GM12878 (cell line): ENCODE results near the gene MCF2L2. TPM values are rescaled to one million over a fixed set of nuclear protein-coding genes. Genes with fewer than 3 reads are reported as not detected.

Source experiments
- ATAC-seq: fragments of 200-7000 bp; cut with Tn5 transposase; 3 replicates; pipeline ENCODE4 v1.9.1; 2020; ENCODE audit warnings: mild to moderate bottlenecking, moderate library complexity
- BruUV-seq: library from RNA; stranded (reverse); fragments of 400-500 nt; replicated peaks from 2 replicates; lab custom pipeline; 2021; lab: Mats Ljungman, UMichigan
- CTCF ChIA-PET: fragments of 300-600 bp; sonication (Branson Sonifier 250); formaldehyde crosslinking; extraction: SDS; loops from one replicate; lab custom pipeline; 2021; ENCODE audit warnings: inconsistent platforms; lab: Yijun Ruan, JAX
- POLR2A ChIA-PET: fragments of 350-600 bp; formaldehyde crosslinking; extraction: SDS; loops from one replicate; lab custom pipeline; 2021; ENCODE audit warnings: inconsistent platforms; lab: Charles Lee
- RAD21 ChIA-PET: fragments of 300-600 bp; sonication (Branson Sonifier 250); formaldehyde crosslinking; loops from one replicate; lab custom pipeline; 2023; ENCODE audit warnings: antibody characterized with exemption; ENCODE audit not compliant: unreplicated experiment; lab: Charles Lee
- SMC1A ChIA-PET: fragments of 300-600 bp; sonication (Branson Sonifier 250); formaldehyde crosslinking; loops from one replicate; lab custom pipeline; 2023; ENCODE audit not compliant: unreplicated experiment, uncharacterized antibody; lab: Charles Lee
- DNase-seq: peaks from one replicate; pipeline ENCODE4 v3.0.0-alpha.2; 2011; ENCODE audit warnings: low read depth, low spot score
- FAIRE-seq: peaks from 3 replicates; lab custom pipeline; 2011; peaks lifted over from hg19 to GRCh38; lab: Jason Lieb, UNC
- H2AFZ ChIP-seq: 2 replicates; pipeline ENCODE4 v1.6.0; 2011; ENCODE audit warnings: low read depth, low read length, control low read depth; ENCODE audit not compliant: control insufficient read depth
- H3K27ac ChIP-seq: 2 replicates; pipeline ENCODE4 v1.5.1; 2011; ENCODE audit warnings: control low read depth; ENCODE audit not compliant: control insufficient read depth, insufficient read depth
- H3K27me3 ChIP-seq, 2 experiments: replicated peaks in 1 of 2; 2 replicates each; pipeline versions ENCODE4 v1.6.0 to v1.6.1; 2011; ENCODE audit warnings: low read length in 1 of 2; ENCODE audit not compliant: control insufficient read depth in 2 of 2, insufficient read depth in 2 of 2
- H3K36me3 ChIP-seq, 2 experiments: 2 replicates each; pipeline ENCODE4 v1.5.1; 2011; ENCODE audit warnings: low read length in 1 of 2; ENCODE audit not compliant: control insufficient read depth in 2 of 2, insufficient read depth in 2 of 2
- H3K4me1 ChIP-seq: 2 replicates; pipeline ENCODE4 v1.6.1; 2011; ENCODE audit warnings: mild to moderate bottlenecking, low read length, moderate library complexity, mixed read lengths; ENCODE audit not compliant: control insufficient read depth, insufficient read depth
- H3K4me2 ChIP-seq: 2 replicates; pipeline ENCODE4 v1.6.0; 2011; ENCODE audit warnings: control low read depth; ENCODE audit not compliant: control insufficient read depth, insufficient read depth
- H3K4me3 ChIP-seq: fragments of 200-600 bp; sonication (generic); 2 replicates; pipeline ENCODE4 v1.5.1; 2016
- H3K79me2 ChIP-seq: 2 replicates; pipeline ENCODE4 v1.6.0; 2011; ENCODE audit warnings: low read length; ENCODE audit not compliant: control insufficient read depth, insufficient read depth
- H3K9ac ChIP-seq: 2 replicates; pipeline ENCODE4 v1.8.0; 2011; ENCODE audit warnings: low read length, control low read depth, mixed read lengths; ENCODE audit not compliant: control insufficient read depth, insufficient read depth
- H3K9me3 ChIP-seq: replicated peaks from 3 replicates; pipeline ENCODE4 v1.5.1; 2011; ENCODE audit warnings: mild to moderate bottlenecking, low read length; ENCODE audit not compliant: control insufficient read depth, insufficient read depth
- H4K20me1 ChIP-seq: 2 replicates; pipeline ENCODE4 v1.6.0; 2011; ENCODE audit not compliant: control insufficient read depth, insufficient read depth
- BCL11A ChIP-seq: IDR thresholded peaks from 2 replicates; pipeline ENCODE4 v1.6.1; 2011; ENCODE audit warnings: low read depth, low read length
- E2F4 ChIP-seq: IDR thresholded peaks from 2 replicates; pipeline ENCODE4 v1.6.1; 2012; ENCODE audit warnings: low read depth, low read length, improper control_type of control experiment
- HCFC1 ChIP-seq: fragments of 150-350 bp; IDR thresholded peaks from 2 replicates; pipeline ENCODE4 v1.6.1; 2014; ENCODE audit warnings: low read length
- IRF3 ChIP-seq: fragments of 450-650 bp; IDR thresholded peaks from 2 replicates; pipeline ENCODE4 v1.6.1; 2014; ENCODE audit warnings: mild to moderate bottlenecking
- MTA2 ChIP-seq: fragments of 450-650 bp; IDR thresholded peaks from 2 replicates; pipeline ENCODE4 v1.6.1; 2016; ENCODE audit warnings: low read depth, mild to moderate bottlenecking, moderate library complexity
- NRF1 ChIP-seq: conservative IDR thresholded peaks from 2 replicates; pipeline ENCODE4 v1.6.1; 2011; ENCODE audit warnings: mild to moderate bottlenecking, low read depth, low read length, improper control_type of control experiment
- RELA ChIP-seq: fragments of 450-650 bp; IDR thresholded peaks from 2 replicates; pipeline ENCODE4 v1.8.0; 2014; ENCODE audit warnings: borderline replicate concordance; ENCODE audit not compliant: partially characterized antibody
- USF2 ChIP-seq: IDR thresholded peaks from 2 replicates; pipeline ENCODE4 v1.6.1; 2011; ENCODE audit warnings: low read depth, low read length, improper control_type of control experiment, borderline replicate concordance
- ZBTB4 ChIP-seq: fragments of 450-650 bp; formaldehyde crosslinking; IDR thresholded peaks from 2 replicates; pipeline ENCODE4 v1.4.0; 2022; ENCODE audit warnings: mild to moderate bottlenecking, moderate library complexity
- WGBS: methylation state at CpG from one replicate; pipeline ENCODE4 v1.1.6; 2016; ENCODE audit warnings: low lambda C conversion rate; ENCODE audit not compliant: insufficient replicate concordance, insufficient coverage; ENCODE audit errors: missing lambda C conversion rate; 5-methylcytosine and 5-hydroxymethylcytosine counted together
- in situ Hi-C: fragments of 300-500 bp; cut with MboI; formaldehyde crosslinking; loops from 9 replicates; pipeline ENCODE4 v1.14.3; 2018; ENCODE audit warnings: mixed read lengths
- intact Hi-C: fragments of 100-400 bp; cut with micrococcal nuclease; formaldehyde crosslinking; loops from one replicate; pipeline ENCODE4 v1.14.2; 2022; ENCODE audit not compliant: unreplicated experiment
- polyA plus RNA-seq, 11 experiments: library from polyadenylated mRNA; depleted of rRNA in 4 of 11; unstranded in 6 of 11; stranded (reverse) in 5 of 11; fragments of >200 nt; fragmentation: Nextera tagmentation in 4 of 11; fragmentation: Illumina TruSeq in 1 of 11; extraction: Ambion mirVana in 4 of 11; extraction: Trizol in 1 of 11; gene quantifications; 1 replicate in 1 of 11; 2 replicates in 10 of 11; pipeline versions ENCODE4 v1.2.1 to v1.2.3, GENCODE V29; 2011 to 2016; ENCODE audit warnings: inconsistent platforms in 2 of 11, missing spikeins in 2 of 11, low read depth in 1 of 11
- total RNA-seq, 4 experiments: library from RNA; depleted of rRNA in 3 of 4; stranded (reverse); fragments of >200 nt in 3 of 4; fragmentation: Illumina TruSeq in 1 of 4; extraction: Trizol in 1 of 4; gene quantifications; 2 replicates each; pipeline versions ENCODE4 v1.2.1 to v1.2.3, GENCODE V29; 2013 to 2021

The MCF2L2 gene
- total and polyA plus RNA-seq, 10 of the 15 experiments (the other 5 are each of a cell fraction or from before 2014, with no cell fraction given): 0.37 to 2.8 (median 1.4) TPM

GRCh38 chr3:183378008-183378407 lies 50.4 kb downstream of the MCF2L2 start:
- 97% methylated on average over 3 of the region's 3 CpGs for WGBS
- ChIA-PET POLR2A (no interaction called here), SMC1A (interaction anchor here (1.1 to 1.8 kb wide), 2 partner anchors 93 to 194 kb away, joined by 4 to 9 read pairs; no protein-coding TSS in a partner anchor), RAD21 (interaction anchor here (1.0 to 1.4 kb wide), 3 partner anchors 8 to 193 kb away, joined by 3 to 4 read pairs (median 4); no protein-coding TSS in a partner anchor), CTCF (interaction anchor here (1.5 to 9.2 kb wide), 2 partner anchors 193 to 253 kb away, joined by 18 to 229 read pairs; no protein-coding TSS in a partner anchor)
- no peak overlapping the region for H3K9ac ChIP-seq
- FAIRE-seq (no peak), ATAC-seq (no peak), DNase-seq (no peak)
- in situ Hi-C loops: no loop called here
- no peak overlapping the region for H2AFZ ChIP-seq
- no peak for TF ChIP-seq ZBTB4 (CRISPR knock-in tag)
- TF ChIP-seq MTA2: no peak
- no peak for TF ChIP-seq RELA
- TF ChIP-seq HCFC1: no peak
- TF ChIP-seq BCL11A: no peak
- TF ChIP-seq USF2: no peak
- TF ChIP-seq NRF1: no peak
- TF ChIP-seq E2F4: no peak
- TF ChIP-seq IRF3: no peak
- H3K4me2 ChIP-seq: no peak overlapping the region
- no peaks in the 10 kb centered on the region for H3K36me3 ChIP-seq
- H3K27ac ChIP-seq: no peak overlapping the region
- no peak overlapping the region for H3K4me3 ChIP-seq
- H3K4me1 ChIP-seq: peaks cover 11% of the 10 kb centered on the region; the same call in 1 of the 2 replicates
- H4K20me1 ChIP-seq: no peaks in the 10 kb centered on the region
- no TSS peak for BruUV-seq
- no peaks in the 10 kb centered on the region for H3K79me2 ChIP-seq
- H3K27me3 ChIP-seq: no peaks in the 10 kb centered on the region
- intact Hi-C loops: loop anchor here (5.0 kb wide), 1 partner anchor 91 kb away; no protein-coding TSS in a partner anchor
- no peaks in the 10 kb centered on the region for H3K9me3 ChIP-seq
